K562 (cell line): Measurements from ENCODE around the gene OPA3. TPM values are rescaled to one million over a fixed set of nuclear protein-coding genes. Genes with fewer than 3 reads are reported as not detected.

Experiments
- ATAC-seq: fragments of 200-7000 bp; cut with Tn5 transposase; 3 replicates; pipeline ENCODE4 v1.9.1; 2020; ENCODE audit warnings: moderate library complexity
- BruUV-seq: library from RNA; stranded (reverse); fragments of 400-500 nt; replicated peaks from 2 replicates; lab custom pipeline; 2021; lab: Mats Ljungman, UMichigan
- CTCF ChIA-PET: fragments of 300-600 bp; formaldehyde crosslinking; extraction: SDS; loops from one replicate; lab custom pipeline; 2021; ENCODE audit warnings: low intra/inter-chr PET ratio; lab: Yijun Ruan, JAX
- POLR2A ChIA-PET: fragments of 300-600, 350-650 bp; sonication (Branson Sonifier 250); formaldehyde crosslinking; extraction: SDS; loops from one replicate; lab custom pipeline; 2021; ENCODE audit warnings: antibody characterized with exemption, inconsistent platforms; lab: Yijun Ruan, JAX
- DNase-seq, 4 experiments: peaks; one replicate each; pipeline versions ENCODE4 v3.0.0 to v3.0.0-alpha.2; 2011 to 2018; ENCODE audit warnings: low spot score in 3 of 4, mixed read lengths in 3 of 4; ENCODE audit errors: extremely low read depth in 1 of 4
- FAIRE-seq: peaks from 2 replicates; lab custom pipeline; 2011; peaks lifted over from hg19 to GRCh38; lab: Jason Lieb, UNC
- H2AFZ ChIP-seq: 2 replicates; pipeline ENCODE4 v1.6.0; 2011; ENCODE audit warnings: low read depth, low read length, control low read depth, inconsistent platforms
- H3K27ac ChIP-seq: fragments of 200-600 bp; 3 replicates; pipeline ENCODE4 v1.8.0; 2011; ENCODE audit warnings: low read depth, mild to moderate bottlenecking, control low read depth, inconsistent platforms, low read length, moderate library complexity, mixed read lengths; ENCODE audit errors: extremely low read depth
- H3K27me3 ChIP-seq, 2 experiments: fragments of 300-600 bp in 1 of 2; 2 replicates in 1 of 2; 3 replicates in 1 of 2; pipeline versions ENCODE4 v1.6.0 to v1.8.0; 2011; ENCODE audit warnings: inconsistent platforms in 2 of 2, low read length in 2 of 2, mild to moderate bottlenecking in 1 of 2, mixed read lengths in 1 of 2, moderate library complexity in 1 of 2; ENCODE audit not compliant: control insufficient read depth in 2 of 2, insufficient read depth in 2 of 2
- H3K36me3 ChIP-seq: fragments of 300-600 bp; 3 replicates; pipeline ENCODE4 v1.8.0; 2011; ENCODE audit warnings: mild to moderate bottlenecking, low read length, inconsistent platforms; ENCODE audit not compliant: control insufficient read depth, insufficient read depth
- H3K4me1 ChIP-seq, 2 experiments: fragments of 200-600 bp in 1 of 2; replicated peaks in 1 of 2; 2 replicates in 1 of 2; 3 replicates in 1 of 2; pipeline versions ENCODE4 v1.5.1 to v1.8.0; 2011; ENCODE audit warnings: inconsistent platforms in 2 of 2, low read length in 2 of 2, mild to moderate bottlenecking in 1 of 2, mixed read lengths in 1 of 2, moderate library complexity in 1 of 2; ENCODE audit not compliant: control insufficient read depth in 2 of 2, insufficient read depth in 2 of 2
- H3K4me2 ChIP-seq: 2 replicates; pipeline ENCODE4 v1.6.1; 2011; ENCODE audit warnings: low read length, control low read depth, inconsistent platforms, mixed read lengths; ENCODE audit not compliant: insufficient read depth
- H3K4me3 ChIP-seq: fragments of 200-600 bp; sonication (generic), shearing (Covaris generic); 2 replicates; pipeline ENCODE4 v1.5.1; 2016; ENCODE audit warnings: control low read depth, inconsistent platforms
- H3K79me2 ChIP-seq: fragments of 200-600 bp; 3 replicates; pipeline ENCODE4 v1.8.0; 2011; ENCODE audit warnings: low read length, inconsistent platforms; ENCODE audit not compliant: control insufficient read depth, insufficient read depth
- H3K9ac ChIP-seq, 2 experiments: 2 replicates each; pipeline versions ENCODE4 v1.6.0 to v1.6.1; 2011; ENCODE audit warnings: low read depth in 2 of 2, low read length in 2 of 2, control low read depth in 1 of 2, inconsistent platforms in 1 of 2, mild to moderate bottlenecking in 1 of 2, mixed read lengths in 1 of 2; ENCODE audit not compliant: insufficient read depth in 1 of 2
- H3K9me1 ChIP-seq: one replicate; pipeline ENCODE4 v1.6.0; 2011; ENCODE audit warnings: inconsistent platforms, mild to moderate bottlenecking, low read length, moderate library complexity; ENCODE audit not compliant: control insufficient read depth, insufficient read depth
- H3K9me3 ChIP-seq: replicated peaks from 2 replicates; pipeline ENCODE4 v1.5.1; 2011; ENCODE audit warnings: low read depth, low read length, inconsistent platforms; ENCODE audit not compliant: control insufficient read depth, insufficient read depth
- H4K20me1 ChIP-seq: replicated peaks from 2 replicates; pipeline ENCODE4 v1.6.1; 2011; ENCODE audit warnings: low read length, inconsistent platforms, mixed read lengths; ENCODE audit not compliant: control insufficient read depth, insufficient read depth
- FOS ChIP-seq: IDR thresholded peaks from 3 replicates; pipeline ENCODE4 v1.6.1; 2011; ENCODE audit not compliant: insufficient read length; ENCODE audit errors: extremely low read depth
- FOSL1 ChIP-seq: fragments of 200-800 bp; sonication (Bioruptor generic); conservative IDR thresholded peaks from 2 replicates; pipeline ENCODE4 v1.6.1; 2016; ENCODE audit warnings: missing genetic modification characterization, missing compliant biosample characterization
- FOXA3 ChIP-seq, 2 experiments: fragments of 450-650 bp in 1 of 2; sonication (generic) in 1 of 2; formaldehyde crosslinking; IDR thresholded peaks in 1 of 2; conservative IDR thresholded peaks in 1 of 2; 2 replicates each; pipeline versions ENCODE4 v1.4.0 to v1.8.0; 2020 to 2022; ENCODE audit warnings: mild to moderate bottlenecking in 2 of 2, missing genetic modification reagents in 1 of 2
- GABPB2 ChIP-seq: fragments of 250-450 bp; sonication (Bioruptor Pico); conservative IDR thresholded peaks from 2 replicates; pipeline ENCODE4 v1.5.1; 2021; ENCODE audit warnings: mild to moderate bottlenecking
- NR2F6 ChIP-seq: fragments of 450-650 bp; formaldehyde crosslinking; IDR thresholded peaks from 2 replicates; pipeline ENCODE4 v1.4.0; 2020; ENCODE audit warnings: mild to moderate bottlenecking
- NRF1 ChIP-seq, 2 experiments: fragments of 450-650 bp; IDR thresholded peaks in 1 of 2; conservative IDR thresholded peaks in 1 of 2; 2 replicates each; pipeline ENCODE4 v1.6.1; 2014; ENCODE audit warnings: mild to moderate bottlenecking in 2 of 2
- PHF21A ChIP-seq: fragments of 450-650 bp; IDR thresholded peaks from 2 replicates; pipeline ENCODE4 v1.6.1; 2017; ENCODE audit warnings: low read depth, borderline replicate concordance
- PTBP1 ChIP-seq: fragments of 200-400 bp; formaldehyde crosslinking; IDR thresholded peaks from 2 replicates; pipeline ENCODE4 v1.6.1; 2017; ENCODE audit warnings: low read depth, low read length
- SMAD4 ChIP-seq: fragments of 250-450 bp; sonication (Bioruptor Pico); conservative IDR thresholded peaks from 2 replicates; pipeline ENCODE4 v1.8.0; 2021; ENCODE audit warnings: inconsistent platforms, mild to moderate bottlenecking, moderate library complexity
- YY1 ChIP-seq, 3 experiments: IDR thresholded peaks; 2 replicates each; pipeline ENCODE4 v1.6.1; 2011; ENCODE audit warnings: low read length in 2 of 3, mild to moderate bottlenecking in 2 of 3, moderate library complexity in 2 of 3, borderline replicate concordance in 1 of 3, control low read depth in 1 of 3, low read depth in 1 of 3; ENCODE audit not compliant: insufficient read depth in 3 of 3, insufficient replicate concordance in 2 of 3, control insufficient read depth in 1 of 3, insufficient read length in 1 of 3; ENCODE audit errors: extremely low read depth in 1 of 3
- ZKSCAN1 ChIP-seq: fragments of 150-350 bp; IDR thresholded peaks from 2 replicates; pipeline ENCODE4 v1.6.1; 2016; ENCODE audit warnings: low read depth, low read length
- ZNF551 ChIP-seq: fragments of 250-450 bp; sonication (Bioruptor Pico); IDR thresholded peaks from 2 replicates; pipeline ENCODE4 v1.5.0; 2021; ENCODE audit warnings: mild to moderate bottlenecking, moderate library complexity
- ZNF586 ChIP-seq: fragments of 450-650 bp; formaldehyde crosslinking; conservative IDR thresholded peaks from 2 replicates; pipeline ENCODE4 v1.4.0; 2020; ENCODE audit warnings: mild to moderate bottlenecking, moderate library complexity
- WGBS: fragments of 100-300 bp; shearing (Covaris generic); methylation state at CpG from one replicate; pipeline ENCODE4 v1.1.6; 2016; ENCODE audit warnings: low coverage, mixed read lengths; ENCODE audit not compliant: insufficient coverage; ENCODE audit errors: missing lambda C conversion rate; 5-methylcytosine and 5-hydroxymethylcytosine counted together
- in situ Hi-C: fragments of 300-500 bp; cut with MboI; formaldehyde crosslinking; loops from 4 replicates; pipeline ENCODE4 v1.15.0; 2018; ENCODE audit warnings: inconsistent platforms, mixed read lengths
- intact Hi-C: fragments of 100-400 bp; cut with micrococcal nuclease; formaldehyde crosslinking; loops from 2 replicates; pipeline ENCODE4 v1.14.2; 2022
- polyA plus RNA-seq, 8 experiments: library from polyadenylated mRNA; depleted of rRNA in 4 of 8; stranded (reverse) in 5 of 8; unstranded in 3 of 8; fragments of >200 nt; fragmentation: Nextera tagmentation in 2 of 8; fragmentation: Illumina TruSeq in 1 of 8; extraction: Ambion mirVana in 2 of 8; extraction: Trizol in 1 of 8; gene quantifications; 2 replicates each; pipeline versions ENCODE4 v1.2.1 to v1.2.3, GENCODE V29; 2011 to 2014; ENCODE audit warnings: inconsistent platforms in 1 of 8, missing spikeins in 1 of 8
- total RNA-seq, 7 experiments: library from RNA; depleted of rRNA in 6 of 7; stranded (reverse); fragments of >200 nt in 6 of 7; fragmentation: Illumina TruSeq in 2 of 7; extraction: Trizol in 2 of 7; gene quantifications; 2 replicates each; pipeline versions ENCODE4 v1.2.1 to v1.2.3, GENCODE V29; 2011 to 2021; ENCODE audit warnings: low replicate concordance in 1 of 7
- TF ChIP-seq, protein P1 (sequence below), 2 experiments: fragments of 450-650 bp in 1 of 2; sonication (generic) in 1 of 2; formaldehyde crosslinking in 1 of 2; IDR thresholded peaks in 1 of 2; conservative IDR thresholded peaks in 1 of 2; 2 replicates each; pipeline versions ENCODE4 v1.6.1 to v1.8.1; 2016 to 2023; ENCODE audit warnings: mild to moderate bottlenecking in 2 of 2, moderate library complexity in 2 of 2, inconsistent platforms in 1 of 2, missing genetic modification reagents in 1 of 2
- TF ChIP-seq, protein P2 (sequence below): sonication (generic); formaldehyde crosslinking; IDR thresholded peaks from 2 replicates; pipeline ENCODE4 v1.5.0; 2020; ENCODE audit warnings: missing genetic modification reagents
- TF ChIP-seq, protein P3 (sequence below): fragments of 450-650 bp; IDR thresholded peaks from 2 replicates; pipeline ENCODE4 v1.6.1; 2018; ENCODE audit not compliant: partially characterized antibody

The OPA3 gene
- total and polyA plus RNA-seq, 9 of the 15 experiments (the other 6 are each of a cell fraction or from before 2014, with no cell fraction given), result 1.4 to 18.8 (median 9.0) TPM

DNA sequence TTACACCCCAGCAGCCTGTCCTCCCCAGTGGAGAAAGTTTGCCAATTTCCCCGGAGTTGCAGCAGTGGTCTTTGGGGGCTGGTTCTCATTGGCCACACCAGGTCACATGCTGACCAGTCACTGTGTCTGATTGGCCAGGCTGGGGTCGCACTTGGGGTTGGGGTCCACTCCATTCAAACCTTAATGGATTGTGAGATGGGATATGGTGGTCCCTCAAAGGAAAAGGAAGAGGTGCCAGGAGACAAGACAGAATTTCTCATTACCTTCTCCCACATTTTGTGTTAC is 82.9 kb downstream of the OPA3 start:
- H4K20me1 ChIP-seq, result no peaks in the 10 kb centered on the region
- H3K9me1 ChIP-seq, result no peaks in the 10 kb centered on the region
- H3K79me2 ChIP-seq, result peaks cover 6% of the 10 kb centered on the region; the same call in 2 of the 3 replicates
- no peaks in the 10 kb centered on the region for H3K36me3 ChIP-seq
- intact Hi-C loops, result no loop called here
- H2AFZ ChIP-seq, result peak overlapping the region; percentile 80
- peaks cover 26 to 63% of the 10 kb centered on the region in 2 experiments for H3K4me1 ChIP-seq
- peak; percentile 52 to 84 (median 78) for DNase-seq
- WGBS, result 25% methylated on average over 2 of the region's 2 CpGs
- POLR2A ChIA-PET, result interaction anchor here (0.6 kb wide), 2 partner anchors 199 to 218 kb away, joined by 4 read pairs; no protein-coding TSS in a partner anchor
- H3K4me3 ChIP-seq, result no peak overlapping the region
- no peaks in the 10 kb centered on the region for H3K27me3 ChIP-seq
- CTCF ChIA-PET, result no interaction called here
- peak; percentile 25 for ATAC-seq
- 0 out of 4 replicates have a peak overlapping the region, but pooled peaks of 1 of the 2 experiments have one; percentile 22 for H3K9ac ChIP-seq
- no TSS peak for BruUV-seq
- FAIRE-seq, result peak; percentile 46
- peak overlapping the region; percentile 42; the same call in 1 of the 2 replicates for H3K4me2 ChIP-seq
- H3K27ac ChIP-seq, result peak overlapping the region; percentile 21; the same call in 2 of the 3 replicates
- in situ Hi-C loops, result no loop called here
- no peaks in the 10 kb centered on the region for H3K9me3 ChIP-seq
- TF ChIP-seq PTBP1 (no peak), FOSL1 (no peak), GABPB2 (CRISPR knock-in tag) (no peak), NR2F6 (CRISPR knock-in tag) (no peak), YY1 (IDR thresholded peaks at IDR 0.05; ENCODE audit: borderline replicate concordance in 1 of 3, control insufficient read depth in 1 of 3, extremely low read depth in 1 of 3, insufficient read depth in 3 of 3, insufficient read length in 1 of 3, insufficient replicate concordance in 2 of 3, low read depth in 1 of 3, low read length in 2 of 3) (no peak), FOS (peak; percentile 65), ZNF551 (no peak), FOXA3 (CRISPR knock-in tag; conservative IDR thresholded peaks at IDR 0.05 in 1 of 2, IDR thresholded peaks at IDR 0.05 in 1 of 2) (no peak), PHF21A (no peak), ZKSCAN1 (no peak), SMAD4 (CRISPR knock-in tag) (0 out of 2 replicates have a peak, but pooled peaks have one; percentile 17), ZNF586 (CRISPR knock-in tag) (no peak), NRF1 (conservative IDR thresholded peaks at IDR 0.05 in 1 of 2, IDR thresholded peaks at IDR 0.05 in 1 of 2) (no peak)
- TF ChIP-seq, protein P1, sequence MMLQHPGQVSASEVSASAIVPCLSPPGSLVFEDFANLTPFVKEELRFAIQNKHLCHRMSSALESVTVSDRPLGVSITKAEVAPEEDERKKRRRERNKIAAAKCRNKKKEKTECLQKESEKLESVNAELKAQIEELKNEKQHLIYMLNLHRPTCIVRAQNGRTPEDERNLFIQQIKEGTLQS (IDR thresholded peaks at IDR 0.05), result peak; percentile 62
- TF ChIP-seq, protein P1 (CRISPR knock-in tag; conservative IDR thresholded peaks at IDR 0.05), result no peak
- TF ChIP-seq, protein P2, sequence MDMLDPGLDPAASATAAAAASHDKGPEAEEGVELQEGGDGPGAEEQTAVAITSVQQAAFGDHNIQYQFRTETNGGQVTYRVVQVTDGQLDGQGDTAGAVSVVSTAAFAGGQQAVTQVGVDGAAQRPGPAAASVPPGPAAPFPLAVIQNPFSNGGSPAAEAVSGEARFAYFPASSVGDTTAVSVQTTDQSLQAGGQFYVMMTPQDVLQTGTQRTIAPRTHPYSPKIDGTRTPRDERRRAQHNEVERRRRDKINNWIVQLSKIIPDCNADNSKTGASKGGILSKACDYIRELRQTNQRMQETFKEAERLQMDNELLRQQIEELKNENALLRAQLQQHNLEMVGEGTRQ (CRISPR knock-in tag), result peak; percentile 97
- TF ChIP-seq, protein P3, sequence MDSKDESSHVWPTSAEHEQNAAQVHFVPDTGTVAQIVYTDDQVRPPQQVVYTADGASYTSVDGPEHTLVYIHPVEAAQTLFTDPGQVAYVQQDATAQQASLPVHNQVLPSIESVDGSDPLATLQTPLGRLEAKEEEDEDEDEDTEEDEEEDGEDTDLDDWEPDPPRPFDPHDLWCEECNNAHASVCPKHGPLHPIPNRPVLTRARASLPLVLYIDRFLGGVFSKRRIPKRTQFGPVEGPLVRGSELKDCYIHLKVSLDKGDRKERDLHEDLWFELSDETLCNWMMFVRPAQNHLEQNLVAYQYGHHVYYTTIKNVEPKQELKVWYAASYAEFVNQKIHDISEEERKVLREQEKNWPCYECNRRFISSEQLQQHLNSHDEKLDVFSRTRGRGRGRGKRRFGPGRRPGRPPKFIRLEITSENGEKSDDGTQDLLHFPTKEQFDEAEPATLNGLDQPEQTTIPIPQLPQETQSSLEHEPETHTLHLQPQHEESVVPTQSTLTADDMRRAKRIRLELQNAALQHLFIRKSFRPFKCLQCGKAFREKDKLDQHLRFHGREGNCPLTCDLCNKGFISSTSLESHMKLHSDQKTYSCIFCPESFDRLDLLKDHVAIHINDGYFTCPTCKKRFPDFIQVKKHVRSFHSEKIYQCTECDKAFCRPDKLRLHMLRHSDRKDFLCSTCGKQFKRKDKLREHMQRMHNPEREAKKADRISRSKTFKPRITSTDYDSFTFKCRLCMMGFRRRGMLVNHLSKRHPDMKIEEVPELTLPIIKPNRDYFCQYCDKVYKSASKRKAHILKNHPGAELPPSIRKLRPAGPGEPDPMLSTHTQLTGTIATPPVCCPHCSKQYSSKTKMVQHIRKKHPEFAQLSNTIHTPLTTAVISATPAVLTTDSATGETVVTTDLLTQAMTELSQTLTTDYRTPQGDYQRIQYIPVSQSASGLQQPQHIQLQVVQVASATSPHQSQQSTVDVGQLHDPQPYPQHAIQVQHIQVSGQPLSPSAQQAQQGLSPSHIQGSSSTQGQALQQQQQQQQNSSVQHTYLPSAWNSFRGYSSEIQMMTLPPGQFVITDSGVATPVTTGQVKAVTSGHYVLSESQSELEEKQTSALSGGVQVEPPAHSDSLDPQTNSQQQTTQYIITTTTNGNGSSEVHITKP, result no peak
